NCI-H2107 (cell line): Measurements from ENCODE around the gene OR2A14.
"Not testable (repeated sequence)": the region's sequence is repeated elsewhere in the genome, so short reads cannot be mapped to it uniquely, and the experiment has no call there.

Source experiments
- DNase-seq: peaks from one replicate; lab custom pipeline; 2025; lab: John Stamatoyannopoulos, UW

The OR2A14 gene

DNA sequence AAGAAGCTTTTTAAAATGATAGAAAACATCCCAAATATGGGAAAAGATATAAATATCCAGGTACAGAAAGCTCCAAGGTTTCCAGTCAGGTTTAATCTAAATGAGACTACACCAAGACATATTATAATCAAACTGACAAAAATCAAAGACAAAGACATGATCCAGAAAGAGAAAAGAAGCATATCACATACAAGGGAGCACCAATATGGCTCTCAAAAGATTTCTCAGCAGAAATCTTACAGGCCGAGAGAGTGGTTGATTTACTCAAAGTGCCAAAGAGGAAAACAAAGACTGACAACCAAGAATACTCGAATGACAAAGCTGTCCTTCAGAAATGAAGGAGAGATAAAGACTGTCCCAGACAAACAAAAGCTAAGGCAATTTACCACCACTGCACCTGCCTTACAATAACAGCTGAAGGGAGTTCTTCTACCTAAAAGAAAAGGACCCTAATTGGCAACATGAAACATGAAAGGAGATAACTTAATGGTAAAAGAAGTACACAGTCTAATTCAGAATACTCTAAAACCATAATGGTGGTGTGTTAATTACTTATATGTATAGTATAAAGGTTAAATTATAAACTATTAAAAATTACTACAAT lies 25.4 kb downstream of the OR2A14 start:
- no peak for DNase-seq

DNA sequence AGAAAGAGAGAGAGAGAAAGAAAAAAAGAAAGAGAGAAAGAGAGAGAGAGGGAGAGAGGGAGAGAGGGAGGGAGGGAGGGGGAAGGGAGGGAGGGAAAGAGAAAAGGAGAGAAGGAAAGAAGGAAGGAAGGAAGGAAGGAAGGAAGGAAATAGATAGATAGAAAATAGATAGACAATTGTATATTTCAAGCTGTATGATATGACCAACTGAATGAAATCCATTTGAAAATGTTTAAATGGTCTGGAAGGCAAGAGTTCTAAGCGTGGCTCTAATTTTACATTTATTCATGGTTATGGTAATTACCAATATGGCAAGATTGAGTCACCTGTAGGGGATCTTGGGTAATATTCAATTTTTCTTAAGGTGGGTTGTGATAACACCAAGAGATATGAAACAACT lies 35.9 kb downstream of the OR2A14 start:
- DNase-seq, result no peak

DNA sequence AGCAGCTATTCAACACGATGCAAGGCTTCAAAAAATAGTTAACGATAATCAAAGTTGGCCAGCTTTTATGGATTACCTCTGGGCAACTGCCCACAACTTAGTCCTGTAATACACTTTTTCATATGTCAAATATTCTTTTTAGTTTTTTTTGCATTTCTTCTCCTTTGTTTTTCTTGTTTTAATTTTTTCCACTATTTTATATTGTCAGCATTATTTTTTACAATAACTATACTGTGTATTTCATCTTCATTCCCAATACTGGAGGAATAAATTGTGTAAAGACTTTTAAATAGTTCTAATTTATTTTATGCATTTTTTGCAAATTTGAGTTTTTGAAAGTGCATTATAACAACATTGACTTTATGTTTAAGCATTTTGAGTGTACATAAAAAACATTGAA lies 41.8 kb downstream of the OR2A14 start:
- no peak for DNase-seq

DNA sequence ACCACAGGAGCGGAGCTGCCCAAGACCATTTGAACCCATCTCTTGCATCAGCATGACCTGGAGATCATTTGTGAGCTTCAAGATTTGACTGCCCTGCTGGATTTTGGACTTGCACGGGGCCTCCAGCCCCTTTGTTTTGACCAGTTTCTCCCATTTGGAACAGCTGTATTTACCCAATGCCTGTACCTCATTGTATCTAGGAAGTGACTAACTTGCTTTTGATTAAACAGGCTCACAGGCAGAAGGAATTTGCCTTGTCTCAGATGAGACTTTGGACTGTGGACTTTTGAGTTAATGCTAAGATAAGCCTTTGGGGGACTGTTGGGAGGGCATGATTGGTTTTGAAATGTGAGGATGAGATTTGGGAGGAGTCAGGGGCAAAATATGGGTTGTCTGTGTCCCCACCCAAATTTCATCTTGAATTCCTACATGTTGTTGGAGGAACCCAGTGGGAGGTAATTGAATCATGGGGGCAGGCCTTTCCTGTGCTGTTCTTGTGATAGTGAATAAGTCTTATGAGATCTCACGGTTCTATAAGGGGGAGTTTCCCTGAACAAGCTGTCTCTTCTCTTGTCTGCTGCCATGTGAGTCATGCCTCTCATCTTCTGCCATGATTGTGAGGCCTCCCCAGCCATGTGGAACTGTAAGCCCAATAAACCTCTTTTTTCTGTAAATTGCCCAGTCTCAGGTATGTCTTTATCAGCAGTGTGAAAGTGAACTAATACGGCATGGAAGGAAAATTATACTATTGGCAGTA lies 48.8 kb downstream of the OR2A14 start:
- DNase-seq, result not testable (repeated sequence)

DNA sequence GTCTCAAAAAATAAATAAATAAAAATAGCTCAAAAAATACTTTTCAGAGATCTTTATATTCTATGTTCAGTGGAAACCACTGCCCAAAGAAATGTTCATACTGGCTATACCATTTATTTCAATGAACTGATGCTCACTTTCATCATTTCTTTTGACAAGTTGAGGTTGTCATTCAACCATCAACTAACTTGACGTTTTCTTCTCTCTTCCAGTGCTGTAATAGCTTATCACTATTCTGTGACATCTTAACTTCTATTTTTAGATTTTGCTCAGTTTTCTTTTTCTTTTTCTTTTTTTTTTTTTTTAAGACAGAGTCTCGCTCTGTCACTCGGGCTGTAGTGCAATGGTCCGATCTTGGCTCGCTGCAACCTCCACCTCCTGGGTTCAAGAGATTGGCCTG lies 51.6 kb downstream of the OR2A14 start:
- no peak for DNase-seq

DNA sequence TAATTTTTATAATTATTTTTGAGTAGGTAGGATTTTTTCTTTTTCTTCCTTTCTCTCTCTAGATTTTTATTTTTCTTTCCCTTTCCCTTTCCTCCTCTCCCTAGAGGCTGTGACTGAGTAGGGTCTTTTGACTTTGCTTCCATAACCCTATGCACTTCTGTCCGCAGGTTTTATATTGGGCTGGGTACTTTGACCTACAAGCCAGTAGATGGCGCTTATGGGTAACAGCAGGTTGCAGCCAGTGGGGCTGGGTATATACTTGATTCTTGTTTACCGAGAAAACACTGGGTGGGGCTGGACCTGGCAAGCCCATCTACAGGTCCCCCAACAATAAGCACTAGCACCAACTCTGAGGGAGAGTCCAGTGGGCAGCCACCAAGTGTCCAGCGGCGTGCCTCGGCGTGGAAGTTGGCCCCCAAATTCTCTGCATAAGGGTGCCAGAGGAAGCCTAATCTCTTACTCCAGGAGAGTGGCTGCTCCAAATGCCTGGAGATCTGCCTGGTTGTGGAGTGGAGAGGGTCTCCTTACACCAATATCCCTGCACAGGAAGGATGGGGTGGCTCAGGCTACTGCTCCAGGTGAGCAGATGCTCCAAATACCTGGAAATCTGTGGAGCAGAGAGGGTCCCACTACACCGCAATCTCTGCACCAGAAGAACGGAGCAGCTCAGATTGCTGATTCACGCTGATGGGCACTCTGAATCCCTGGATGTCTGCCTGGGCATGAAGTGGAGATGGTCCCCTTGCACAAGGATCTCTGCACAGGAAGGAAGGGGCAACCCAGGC lies 55.6 kb downstream of the OR2A14 start:
- not testable (repeated sequence) for DNase-seq

DNA sequence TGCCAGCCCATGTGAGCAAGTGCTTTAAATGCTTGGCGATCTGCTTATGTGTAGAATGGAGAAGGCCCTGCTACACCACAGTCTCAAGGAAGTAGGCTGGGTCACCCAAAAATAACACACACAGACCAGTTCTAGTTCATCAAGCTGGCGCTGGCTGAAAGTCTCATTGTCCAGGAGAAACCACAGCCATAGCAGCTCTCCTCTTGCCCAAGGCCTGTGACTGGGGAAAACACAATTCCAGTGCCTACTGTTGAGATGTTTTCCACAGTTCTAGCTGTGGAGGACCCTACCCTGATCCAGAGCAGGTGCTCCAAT lies 56.1 kb downstream of the OR2A14 start:
- not testable (repeated sequence) for DNase-seq
